G401 (cell line): ENCODE data around the gene FHOD3. TPM values are rescaled to one million over a fixed set of nuclear protein-coding genes. Genes with fewer than 3 reads are reported as not detected.
"Not testable (repeated sequence)": the region's sequence is repeated elsewhere in the genome, so short reads cannot be mapped to it uniquely, and the experiment has no call there.

Experiments
- DNase-seq: peaks from one replicate; pipeline ENCODE4 v3.0.0-alpha.2; 2015; ENCODE audit warnings: low spot score
- in situ Hi-C: cut with HindIII; loops from 2 replicates; pipeline ENCODE4 v1.10.0; 2016; ENCODE audit warnings: low sequenced_read_pairs, mixed read lengths
- total RNA-seq: library from RNA; depleted of rRNA; stranded (reverse); fragments of >200 nt; shearing (Covaris generic); gene quantifications from 2 replicates; pipeline ENCODE4 v1.2.3, GENCODE V29; 2014

Gene FHOD3
- total RNA-seq, 1 experiment from 2014 or later: 0.03 TPM

- DNase-seq: no peak
- in situ Hi-C loops: no loop called here
These were observed 461.8 kb downstream of the FHOD3 start for GRCh38 chr18:36759167-36759776.

- DNase-seq: no peak
- in situ Hi-C loops: no loop called here
These were observed 463.1 kb downstream of the FHOD3 start for GRCh38 chr18:36760598-36760997.

GRCh38 chr18:36761186-36761698, 463.7 kb downstream of the FHOD3 start:
- in situ Hi-C loops: no loop called here
- DNase-seq: no peak

- no peak for DNase-seq
- in situ Hi-C loops: no loop called here
These were observed 464.6 kb downstream of the FHOD3 start for GRCh38 chr18:36762074-36762473.

GRCh38 chr18:36762965-36763364, 465.5 kb downstream of the FHOD3 start:
- in situ Hi-C loops, DNase-seq: not testable (repeated sequence)

- in situ Hi-C loops: no loop called here
- DNase-seq: no peak
These were observed 469.3 kb downstream of the FHOD3 start for GRCh38 chr18:36766836-36767235.

- no peak for DNase-seq
- in situ Hi-C loops: no loop called here
These were observed 471.7 kb downstream of the FHOD3 start for GRCh38 chr18:36769172-36769571.

GRCh38 chr18:36769611-36770314, 472.2 kb downstream of the FHOD3 start:
- no peak for DNase-seq
- in situ Hi-C loops: no loop called here

- in situ Hi-C loops: no loop called here
- no peak for DNase-seq
These were observed 472.9 kb downstream of the FHOD3 start for GRCh38 chr18:36770315-36770946.

- in situ Hi-C loops: no loop called here
- DNase-seq: no peak
These were observed 473.7 kb downstream of the FHOD3 start for GRCh38 chr18:36771245-36771644.

GRCh38 chr18:36772241-36772723, 474.8 kb downstream of the FHOD3 start:
- in situ Hi-C loops: no loop called here
- DNase-seq: no peak

GRCh38 chr18:36775396-36775795, 477.9 kb downstream of the FHOD3 start:
- DNase-seq: no peak
- in situ Hi-C loops: no loop called here

GRCh38 chr18:36776650-36777049, 479.1 kb downstream of the FHOD3 start:
- no peak for DNase-seq
- in situ Hi-C loops: no loop called here

- in situ Hi-C loops: no loop called here
- no peak for DNase-seq
These were observed 480.1 kb downstream of the FHOD3 start for GRCh38 chr18:36777566-36777965.

GRCh38 chr18:36780748-36781147, 483.2 kb downstream of the FHOD3 start:
- no peak for DNase-seq
- in situ Hi-C loops: no loop called here

GRCh38 chr18:36782710-36783109, 485.2 kb downstream of the FHOD3 start:
- DNase-seq: no peak
- in situ Hi-C loops: no loop called here

- in situ Hi-C loops: no loop called here
These were observed 486.3 kb downstream of the FHOD3 start for GRCh38 chr18:36783792-36784191.

GRCh38 chr18:36786686-36787085, 489.2 kb downstream of the FHOD3 start:
- no peak for DNase-seq
- in situ Hi-C loops: no loop called here

More at GRCh38 chr18:36783792-36784191, 486.3 kb downstream of the FHOD3 start:
- no peak for DNase-seq

GRCh38 chr18:36792634-36793283, 495.2 kb downstream of the FHOD3 start:
- in situ Hi-C loops: no loop called here
- DNase-seq: no peak
